ENCODE results near the gene RAB23. TPM values are rescaled to one million over a fixed set of nuclear protein-coding genes. Genes with fewer than 3 reads are reported as not detected.

Gene RAB23
- total and polyA plus RNA-seq, 12 donors, result 2.3 to 14.7 (median 5.6) TPM

DNA sequence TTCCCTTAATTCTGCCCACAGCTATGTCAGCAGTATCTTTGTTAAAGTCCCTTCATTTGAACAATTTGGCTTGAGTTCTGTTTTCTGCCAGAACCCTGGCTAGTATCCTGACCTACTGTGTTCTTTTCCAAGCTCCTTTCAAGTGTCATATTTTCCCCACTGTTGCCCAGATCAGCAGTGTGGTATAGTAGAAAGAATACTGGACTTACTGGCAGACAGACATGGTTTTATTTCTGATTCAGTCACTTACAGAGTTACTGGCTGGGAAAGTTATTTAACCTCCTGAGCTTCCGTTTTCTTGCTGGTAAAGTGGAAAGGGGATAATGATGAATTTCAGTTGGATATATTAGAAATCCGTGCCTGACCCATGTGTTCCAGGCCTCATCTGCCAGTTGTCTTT is 39.8 kb upstream of the RAB23 start:
- H3K27ac ChIP-seq, result no peak overlapping the region
- WGBS, 4 donors, result 59 to 79% (median 68%) methylated on average over 2 of the region's 2 CpGs
- no peaks in the 10 kb centered on the region for H3K36me3 ChIP-seq (replicated peaks in 1 of 2)
- intact Hi-C loops (cut with DNase I), result no loop called here
- no peaks in the 10 kb centered on the region for H3K27me3 ChIP-seq
- no peak overlapping the region for H3K4me3 ChIP-seq
- TF ChIP-seq CTCF (IDR thresholded peaks at IDR 0.05) (no peak), POLR2A (IDR thresholded peaks at IDR 0.05) (no peak)
- DNase-seq, result no peak
- no peaks in the 10 kb centered on the region for H3K4me1 ChIP-seq (replicated peaks in 1 of 2)
- no peaks in the 10 kb centered on the region for H3K9me3 ChIP-seq (replicated peaks in 1 of 3)

- TF ChIP-seq POLR2A (IDR thresholded peaks at IDR 0.05) (no peak), CTCF (IDR thresholded peaks at IDR 0.05) (no peak)
- Histone ChIP-seq H3K27ac (no peak overlapping the region), H3K4me1 (replicated peaks in 1 of 2) (no peaks in the 10 kb centered on the region), H3K4me3 (no peak overlapping the region), H3K9me3 (replicated peaks in 1 of 3) (no peaks in the 10 kb centered on the region), H3K36me3 (replicated peaks in 1 of 2) (no peaks in the 10 kb centered on the region), H3K27me3 (no peaks in the 10 kb centered on the region)
- intact Hi-C loops (cut with DNase I), result no loop called here
- WGBS, 4 donors, result 84 to 89% (median 87%) methylated on average over 2 of the region's 2 CpGs
- DNase-seq, result no peak
Observed at GRCh38 chr6:57259064-57259463, 37.0 kb upstream of the RAB23 start.

DNA sequence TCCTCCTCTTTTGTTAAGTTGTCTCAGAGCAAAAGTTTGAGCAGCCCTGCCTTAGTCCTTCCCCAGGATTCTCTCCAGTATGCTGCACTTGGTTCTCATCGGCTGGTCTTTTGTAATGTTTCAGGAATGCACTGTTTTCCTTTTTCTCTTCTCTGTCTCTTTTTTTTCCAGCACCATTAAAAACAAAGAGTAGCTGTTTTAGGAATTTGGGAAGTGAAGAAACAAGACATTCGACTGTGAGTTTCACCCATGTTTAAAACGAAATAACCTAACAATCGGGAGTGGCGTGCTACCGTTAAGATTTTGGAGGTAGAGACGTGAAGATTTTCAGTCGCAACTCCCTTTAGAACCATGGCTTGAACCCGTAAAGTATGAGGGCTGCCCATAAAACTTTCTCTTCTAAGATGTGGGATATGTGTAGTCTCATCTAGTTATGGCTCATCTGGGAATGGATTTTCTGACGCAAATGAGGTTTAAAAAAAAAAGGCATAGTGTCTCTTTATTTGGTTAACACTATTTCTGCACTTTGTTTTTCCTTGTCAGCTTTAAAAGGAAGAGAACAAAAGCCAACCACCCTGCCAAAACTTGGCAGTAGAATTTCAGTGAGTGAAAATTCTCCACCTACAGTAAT is 35.9 kb upstream of the RAB23 start:
- 67 to 72% (median 70%) methylated on average over 10 of the region's 10 CpGs for WGBS, 4 donors
- Histone ChIP-seq H3K27me3 (no peaks in the 10 kb centered on the region), H3K4me3 (peak overlapping the region in 1 of 4 donors; percentile 7), H3K36me3 (replicated peaks in 1 of 2) (no peaks in the 10 kb centered on the region), H3K27ac (peak overlapping the region in 1 of 5 donors; percentile 50), H3K9me3 (replicated peaks in 1 of 3) (no peaks in the 10 kb centered on the region), H3K4me1 (replicated peaks in 1 of 2) (no peaks in the 10 kb centered on the region)
- TF ChIP-seq POLR2A (IDR thresholded peaks at IDR 0.05) (no peak), CTCF (IDR thresholded peaks at IDR 0.05) (no peak)
- intact Hi-C loops (cut with DNase I), result no loop called here
- DNase-seq, result no peak

DNA sequence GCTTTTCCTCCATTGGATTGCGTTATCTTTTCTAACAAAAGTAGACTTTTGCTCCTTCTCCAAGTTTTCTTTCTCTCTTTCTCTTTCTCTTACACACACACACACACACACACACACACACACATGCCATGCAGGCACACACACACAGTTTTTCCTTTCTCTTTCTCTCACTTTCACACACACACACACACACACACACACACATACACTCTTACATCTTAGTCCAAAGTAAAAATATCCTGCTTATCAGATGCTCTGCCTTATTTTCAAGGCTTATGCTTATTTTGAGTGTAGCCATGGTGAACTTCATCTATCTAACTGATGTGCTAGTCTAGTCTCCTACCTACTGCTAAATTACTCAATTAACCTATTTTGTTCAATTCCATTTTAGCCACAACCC is 34.4 kb upstream of the RAB23 start:
- Histone ChIP-seq H3K4me3 (no peak overlapping the region), H3K36me3 (replicated peaks in 1 of 2) (no peaks in the 10 kb centered on the region), H3K27ac (no peak overlapping the region), H3K4me1 (replicated peaks in 1 of 2) (no peaks in the 10 kb centered on the region), H3K9me3 (replicated peaks in 1 of 3) (no peaks in the 10 kb centered on the region), H3K27me3 (no peaks in the 10 kb centered on the region)
- TF ChIP-seq POLR2A (IDR thresholded peaks at IDR 0.05) (no peak), CTCF (IDR thresholded peaks at IDR 0.05) (no peak)
- DNase-seq, result no peak
- 44 to 100% (median 87%) methylated on average over 1 of the region's 1 CpG for WGBS, 4 donors
- intact Hi-C loops (cut with DNase I), result no loop called here
